NCI-H524 (cell line): ENCODE measurements around the gene LHFPL5.

ENCODE experiments used
- DNase-seq, 2 experiments: peaks; one replicate each; lab custom pipeline; 2025; lab: John Stamatoyannopoulos, UW

Gene LHFPL5

DNA sequence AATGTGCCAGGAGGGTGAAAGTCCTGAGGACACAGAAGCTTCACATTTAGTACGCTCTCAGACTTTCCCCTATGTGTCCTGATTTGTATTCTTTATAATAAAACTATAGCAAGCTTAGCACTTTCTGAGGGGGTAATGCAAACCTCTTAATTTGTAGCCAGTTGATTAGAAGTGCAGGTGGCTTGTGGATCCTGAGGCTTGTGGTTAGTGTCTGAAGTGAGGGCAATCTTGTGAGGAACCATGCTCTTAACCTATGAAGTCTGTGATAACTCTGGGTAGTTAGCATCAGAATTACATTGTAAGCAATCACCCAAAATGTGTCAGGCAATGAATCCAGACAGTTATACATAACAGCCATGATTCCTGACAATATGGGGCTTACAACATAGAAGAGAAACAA is 51.1 kb downstream of the LHFPL5 start:
- DNase-seq, result no peak

- DNase-seq, result no peak
Measured at GRCh38 chr6:35857853-35858252, 52.7 kb downstream of the LHFPL5 start.

DNA sequence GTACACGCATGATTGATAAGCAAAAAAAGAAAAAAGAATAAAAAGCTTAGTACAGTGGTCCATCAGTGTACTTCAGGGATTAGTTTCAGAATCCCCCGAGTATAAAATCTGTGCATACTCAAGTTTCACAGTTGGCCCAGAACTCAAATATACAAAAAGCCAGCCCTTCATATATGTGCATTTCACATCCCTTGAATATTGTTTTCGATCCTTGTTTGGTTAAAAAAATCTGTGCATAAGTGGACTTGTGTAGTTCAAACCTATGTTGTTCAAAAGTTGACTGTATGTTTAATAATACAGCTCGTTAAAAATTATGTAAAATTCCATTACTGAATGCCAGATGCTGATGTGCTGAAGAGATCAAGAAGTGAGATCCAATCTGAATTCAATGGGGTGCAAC is 54.2 kb downstream of the LHFPL5 start:
- no peak for DNase-seq
